ENCODE measurements around the gene GLT1D1. TPM values are rescaled to one million over a fixed set of nuclear protein-coding genes. Genes with fewer than 3 reads are reported as not detected.
"Not testable (repeated sequence)": the region's sequence is repeated elsewhere in the genome, so short reads cannot be mapped to it uniquely, and the experiment has no call there.

Gene GLT1D1
- total RNA-seq: not detected

GRCh38 chr12:128852885-128853599 is at the start of gene GLT1D1:
GLT1D1 (plus strand) TSS chr12:128853478; CDS start chr12:128853582, 104 bp downstream.
- Histone ChIP-seq H3K27ac (peak within 1 kb of the TSS in 1 of 4 donors; percentile 39), H3K4me3 (no peak within 1 kb of the TSS), H3K27me3 (no peaks in the 10 kb centered on the region), H3K9me3 (no peaks in the 10 kb centered on the region), H3K4me1 (no peaks in the 10 kb centered on the region), H3K36me3 (replicated peaks in 1 of 2; ENCODE audit: insufficient read depth in 1 of 2, low read depth in 2 of 2) (no peaks in the 10 kb centered on the region)
- WGBS, 2 donors: 45 to 85% methylated on average over 5 to 23 of the region's 56 CpGs
- ATAC-seq (no peak), DNase-seq (no peak)
- intact Hi-C loops (cut with DNase I): no loop called here
- TF ChIP-seq POLR2A (IDR thresholded peaks at IDR 0.05) (no peak), CTCF (IDR thresholded peaks at IDR 0.05) (no peak)

GRCh38 chr12:128803788-128804187 is 49.5 kb upstream of the GLT1D1 start:
- no peak for ATAC-seq

GRCh38 chr12:128804762-128805161 is 48.5 kb upstream of the GLT1D1 start:
- no peak overlapping the region for H3K4me3 ChIP-seq
- H3K27me3 ChIP-seq: no peaks in the 10 kb centered on the region
- no peak for TF ChIP-seq CTCF (IDR thresholded peaks at IDR 0.05)
- H3K9me3 ChIP-seq: no peaks in the 10 kb centered on the region
- ATAC-seq: no peak
- H3K4me1 ChIP-seq: no peaks in the 10 kb centered on the region
- DNase-seq: no peak
- 92 to 97% methylated on average over 8 of the region's 8 CpGs for WGBS, 2 donors
- H3K27ac ChIP-seq: no peak overlapping the region
- intact Hi-C loops (cut with DNase I): no loop called here
- H3K36me3 ChIP-seq (replicated peaks in 1 of 2; ENCODE audit: insufficient read depth in 1 of 2, low read depth in 2 of 2): peaks cover 0 to 20% of the 10 kb centered on the region in 2 donors

More at GRCh38 chr12:128803788-128804187, 49.5 kb upstream of the GLT1D1 start:
- Histone ChIP-seq H3K27ac (no peak overlapping the region), H3K4me3 (no peak overlapping the region), H3K27me3 (no peaks in the 10 kb centered on the region), H3K9me3 (no peaks in the 10 kb centered on the region), H3K4me1 (no peaks in the 10 kb centered on the region), H3K36me3 (replicated peaks in 1 of 2; ENCODE audit: insufficient read depth in 1 of 2, low read depth in 2 of 2) (peaks cover 0 to 18% of the 10 kb centered on the region in 2 donors)
- intact Hi-C loops (cut with DNase I): no loop called here
- peak in 1 of 4 donors; percentile 3 for DNase-seq
- no peak for TF ChIP-seq POLR2A (IDR thresholded peaks at IDR 0.05)
- TF ChIP-seq CTCF (IDR thresholded peaks at IDR 0.05): no peak
- WGBS, 2 donors: 97 to 98% methylated on average over 9 of the region's 9 CpGs

- H3K9me3 ChIP-seq; H3K4me1 ChIP-seq; ATAC-seq; DNase-seq; H3K27ac ChIP-seq; H3K27me3 ChIP-seq; intact Hi-C loops (cut with DNase I); H3K4me3 ChIP-seq: not testable (repeated sequence)
- H3K36me3 ChIP-seq (replicated peaks in 1 of 2; ENCODE audit: insufficient read depth in 1 of 2, low read depth in 2 of 2): peaks cover 0 to 18% of the 10 kb centered on the region in 2 donors
- WGBS, 2 donors: 96 to 98% methylated on average over 5 of the region's 5 CpGs
Measured at GRCh38 chr12:128805406-128805805, 47.9 kb upstream of the GLT1D1 start.

- Histone ChIP-seq H3K9me3 (no peaks in the 10 kb centered on the region), H3K36me3 (replicated peaks in 1 of 2; ENCODE audit: insufficient read depth in 1 of 2, low read depth in 2 of 2) (peaks cover 0 to 13% of the 10 kb centered on the region in 2 donors), H3K4me1 (peaks cover 16% of the 10 kb centered on the region), H3K27ac (no peak overlapping the region), H3K27me3 (no peaks in the 10 kb centered on the region), H3K4me3 (no peak overlapping the region)
- 82 to 92% methylated on average over 9 of the region's 9 CpGs for whole genome bisulfite sequencing, 2 donors
- intact Hi-C loops (cut with DNase I): no loop called here
- TF ChIP-seq POLR2A (IDR thresholded peaks at IDR 0.05) (no peak), CTCF (IDR thresholded peaks at IDR 0.05) (no peak)
- DNase-seq (peak in 1 of 4 donors; percentile 2), ATAC-seq (no peak)
Measured at GRCh38 chr12:128806573-128806972, 46.7 kb upstream of the GLT1D1 start.

Measured in body of pancreas (tissue), 4 donors.